NB4 (cell line): ENCODE results near the gene ING4.

Experiments
- DNase-seq: peaks from one replicate; pipeline ENCODE4 v3.0.0; 2010; ENCODE audit warnings: low read depth
- H3K4me3 ChIP-seq: one replicate; pipeline ENCODE4 v1.5.1; 2011; ENCODE audit warnings: mild to moderate bottlenecking, low read depth, low read length, moderate library complexity
- MYC ChIP-seq: IDR thresholded peaks from 2 replicates; pipeline ENCODE4 v1.6.1; 2011; ENCODE audit warnings: low read depth, low read length
- POLR2A ChIP-seq: IDR thresholded peaks from 2 replicates; pipeline ENCODE4 v1.6.1; 2011; ENCODE audit warnings: mild to moderate bottlenecking; ENCODE audit not compliant: insufficient read length; ENCODE audit errors: extremely low read depth
- TF ChIP-seq, protein P1 (sequence below): IDR thresholded peaks from one replicate; pipeline ENCODE4 v1.5.1; 2012; ENCODE audit warnings: low read depth, low read length
- TF ChIP-seq, protein P2 (sequence below): IDR thresholded peaks from 2 replicates; pipeline ENCODE4 v1.6.1; 2011; ENCODE audit warnings: low read depth, low read length

ING4 gene

DNA sequence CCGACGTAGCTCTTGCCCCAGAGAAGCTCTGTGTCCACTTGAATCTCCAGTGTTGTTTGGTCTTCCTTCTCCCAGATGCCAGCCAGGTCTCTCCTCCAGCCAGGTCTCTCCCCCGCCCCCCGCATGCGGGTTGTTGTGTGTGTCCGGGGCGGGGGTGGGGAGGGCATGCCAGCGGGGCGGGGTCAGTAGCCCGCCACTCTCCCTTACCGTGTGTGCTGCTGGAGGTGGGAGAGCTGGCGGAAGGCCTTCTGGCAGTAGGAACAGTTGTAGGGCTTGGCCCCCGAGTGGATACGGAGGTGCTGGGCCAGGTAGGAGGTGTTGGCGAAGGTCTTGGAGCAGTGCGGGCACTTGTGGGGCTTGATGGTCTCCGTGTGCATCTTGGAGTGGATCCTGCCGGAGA, 9.2 kb upstream of the ING4 start:
- no peak overlapping the region for H3K4me3 ChIP-seq
- no peak for TF ChIP-seq POLR2A
- TF ChIP-seq, protein P1, sequence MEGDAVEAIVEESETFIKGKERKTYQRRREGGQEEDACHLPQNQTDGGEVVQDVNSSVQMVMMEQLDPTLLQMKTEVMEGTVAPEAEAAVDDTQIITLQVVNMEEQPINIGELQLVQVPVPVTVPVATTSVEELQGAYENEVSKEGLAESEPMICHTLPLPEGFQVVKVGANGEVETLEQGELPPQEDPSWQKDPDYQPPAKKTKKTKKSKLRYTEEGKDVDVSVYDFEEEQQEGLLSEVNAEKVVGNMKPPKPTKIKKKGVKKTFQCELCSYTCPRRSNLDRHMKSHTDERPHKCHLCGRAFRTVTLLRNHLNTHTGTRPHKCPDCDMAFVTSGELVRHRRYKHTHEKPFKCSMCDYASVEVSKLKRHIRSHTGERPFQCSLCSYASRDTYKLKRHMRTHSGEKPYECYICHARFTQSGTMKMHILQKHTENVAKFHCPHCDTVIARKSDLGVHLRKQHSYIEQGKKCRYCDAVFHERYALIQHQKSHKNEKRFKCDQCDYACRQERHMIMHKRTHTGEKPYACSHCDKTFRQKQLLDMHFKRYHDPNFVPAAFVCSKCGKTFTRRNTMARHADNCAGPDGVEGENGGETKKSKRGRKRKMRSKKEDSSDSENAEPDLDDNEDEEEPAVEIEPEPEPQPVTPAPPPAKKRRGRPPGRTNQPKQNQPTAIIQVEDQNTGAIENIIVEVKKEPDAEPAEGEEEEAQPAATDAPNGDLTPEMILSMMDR: no peak
- TF ChIP-seq, protein P2, sequence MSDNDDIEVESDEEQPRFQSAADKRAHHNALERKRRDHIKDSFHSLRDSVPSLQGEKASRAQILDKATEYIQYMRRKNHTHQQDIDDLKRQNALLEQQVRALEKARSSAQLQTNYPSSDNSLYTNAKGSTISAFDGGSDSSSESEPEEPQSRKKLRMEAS: no peak
- no peak for TF ChIP-seq MYC
- no peak for DNase-seq

DNA sequence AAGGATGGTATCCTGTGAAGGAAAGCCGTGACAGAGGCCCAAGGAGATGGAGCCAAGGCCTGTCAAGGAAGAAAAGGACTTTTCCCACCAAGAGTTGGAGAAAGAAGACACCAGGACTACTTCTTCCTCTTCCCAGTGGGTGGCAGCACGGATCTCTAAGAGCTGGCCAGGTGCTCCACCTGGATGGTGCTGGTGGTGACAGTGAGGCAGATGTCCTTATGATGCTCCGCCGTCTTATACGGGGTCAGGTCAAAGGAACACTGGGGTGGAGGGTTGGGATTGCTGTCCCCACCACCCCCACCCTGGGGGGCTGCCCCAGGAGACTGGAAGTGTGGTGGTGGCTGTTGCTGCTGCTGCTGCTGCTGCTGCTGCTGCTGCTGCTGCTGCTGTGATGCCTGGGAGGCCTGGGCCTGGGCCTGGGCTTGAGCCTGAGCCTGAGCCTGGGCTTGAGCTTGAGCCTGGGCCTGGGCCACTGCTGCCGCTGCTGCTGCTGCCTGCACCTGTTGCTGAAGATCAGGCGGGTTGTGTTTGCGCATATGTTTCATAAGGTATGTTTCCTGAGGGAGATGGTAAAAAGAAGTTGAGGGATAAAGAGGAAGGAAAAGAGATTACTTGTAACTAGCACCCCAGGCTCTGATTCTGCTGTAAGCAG, 4.8 kb upstream of the ING4 start:
- TF ChIP-seq MYC: no peak
- no peak for TF ChIP-seq POLR2A
- TF ChIP-seq, protein P1: no peak
- TF ChIP-seq, protein P2: no peak
- no peak overlapping the region for H3K4me3 ChIP-seq
- DNase-seq: no peak

DNA sequence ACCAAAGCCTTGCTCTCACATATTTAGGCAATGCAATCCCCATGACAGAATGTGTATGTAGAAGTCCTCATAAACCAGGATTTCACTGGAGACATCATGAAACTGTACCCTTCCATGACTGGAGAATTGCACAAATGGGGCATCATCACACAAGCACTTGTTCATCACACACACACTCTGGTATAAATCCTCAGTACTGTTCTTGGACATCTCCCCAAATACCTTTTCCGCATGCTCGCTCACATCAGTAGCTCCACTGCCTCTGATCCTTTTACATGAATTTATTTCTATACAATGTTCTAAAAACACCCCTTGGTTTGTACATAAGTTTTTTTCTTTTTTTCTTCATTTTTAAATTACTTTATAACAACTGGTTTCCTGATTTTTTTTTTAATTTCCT, 3.3 kb upstream of the ING4 start:
- TF ChIP-seq, protein P2: no peak
- TF ChIP-seq, protein P1: no peak
- TF ChIP-seq MYC: no peak
- no peak for TF ChIP-seq POLR2A
- no peak for DNase-seq
- H3K4me3 ChIP-seq: no peak overlapping the region

DNA sequence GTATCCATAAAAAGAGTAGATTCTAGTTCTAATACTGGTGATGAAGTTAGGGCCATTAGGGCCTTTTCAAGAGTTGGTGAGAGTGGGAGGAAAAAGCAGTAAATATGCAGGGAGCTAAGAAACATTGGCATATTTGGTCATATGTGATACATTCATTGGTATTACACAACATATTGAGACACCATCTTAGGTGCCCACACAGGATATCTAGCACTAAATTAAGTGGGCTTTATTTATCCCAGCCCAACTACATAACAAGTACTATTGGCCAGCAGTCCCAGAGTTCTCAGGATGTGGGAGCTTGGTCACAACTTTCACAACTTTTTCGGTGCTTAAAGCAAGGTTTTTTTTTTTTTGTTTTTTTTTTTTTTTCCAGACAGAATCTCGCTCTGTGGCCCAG, 2.0 kb upstream of the ING4 start:
- H3K4me3 ChIP-seq: no peak overlapping the region
- DNase-seq: peak; percentile 83
- TF ChIP-seq, protein P1: no peak
- TF ChIP-seq, protein P2: 0 out of 2 replicates have a peak, but pooled peaks have one; percentile 13

DNA sequence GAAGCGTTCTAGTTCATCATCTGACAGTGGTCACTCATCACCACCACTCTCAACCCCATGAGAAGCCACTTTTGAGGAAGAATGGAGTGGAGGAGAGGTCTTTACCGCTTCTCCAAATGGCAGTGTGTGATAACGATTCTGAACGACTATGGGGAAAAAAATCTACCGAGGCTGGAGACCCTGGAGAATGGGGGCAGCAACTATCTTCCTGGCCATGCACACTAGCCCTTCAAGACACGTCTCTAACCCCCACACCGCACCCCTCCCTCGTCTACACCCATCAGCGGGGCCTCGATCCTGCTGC, 365 bp downstream of the ING4 start:
- TF ChIP-seq MYC: no peak
- no peak for TF ChIP-seq POLR2A
- DNase-seq: no peak
- H3K4me3 ChIP-seq: peak overlapping the region; percentile 95

DNA sequence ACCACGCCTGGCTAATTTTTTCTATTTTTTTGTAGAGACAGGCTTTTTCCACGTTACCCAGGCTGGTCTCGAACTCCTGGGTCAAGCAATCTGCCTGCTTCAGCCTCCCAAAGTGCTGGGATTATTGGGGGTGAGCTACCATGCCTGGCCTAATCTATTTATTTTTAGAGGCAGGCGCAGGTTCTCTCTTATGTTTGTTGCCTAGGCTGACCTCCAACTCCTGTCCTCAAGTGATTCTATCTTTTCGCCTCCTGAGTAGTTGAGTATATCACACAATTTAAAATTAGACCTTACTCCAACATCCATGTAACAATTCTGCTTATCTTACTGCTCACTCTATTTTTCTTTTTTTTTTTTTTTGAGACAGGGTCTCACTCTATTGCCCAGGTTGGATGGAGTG, 8.9 kb downstream of the ING4 start:
- DNase-seq: no peak
- H3K4me3 ChIP-seq: no peak overlapping the region
- TF ChIP-seq, protein P2: no peak
- TF ChIP-seq, protein P1: no peak
- TF ChIP-seq POLR2A: no peak
- no peak for TF ChIP-seq MYC
